Frontal cortex (tissue), 4 donors: ENCODE measurements around the gene SPINT2. TPM values are rescaled to one million over a fixed set of nuclear protein-coding genes. Genes with fewer than 3 reads are reported as not detected.

Experiments used
- DNase-seq, 2 donors: peaks; one replicate each; pipeline ENCODE4 v3.0.0; 2012; ENCODE audit warnings: low spot score in 2 of 2
- FAIRE-seq: peaks from 2 replicates; lab custom pipeline; 2012; peaks lifted over from hg19 to GRCh38; lab: Jason Lieb, UNC
- total RNA-seq: library from RNA; depleted of rRNA; stranded (reverse); fragments of >200 nt; gene quantifications from one replicate; pipeline ENCODE4 v1.2.3, GENCODE V29; 2014
- donor health status: control.
- donor health status: control.
- donor health status: control.

SPINT2 gene
- total RNA-seq, 1 donor from 2014 or later = 104 TPM

DNA sequence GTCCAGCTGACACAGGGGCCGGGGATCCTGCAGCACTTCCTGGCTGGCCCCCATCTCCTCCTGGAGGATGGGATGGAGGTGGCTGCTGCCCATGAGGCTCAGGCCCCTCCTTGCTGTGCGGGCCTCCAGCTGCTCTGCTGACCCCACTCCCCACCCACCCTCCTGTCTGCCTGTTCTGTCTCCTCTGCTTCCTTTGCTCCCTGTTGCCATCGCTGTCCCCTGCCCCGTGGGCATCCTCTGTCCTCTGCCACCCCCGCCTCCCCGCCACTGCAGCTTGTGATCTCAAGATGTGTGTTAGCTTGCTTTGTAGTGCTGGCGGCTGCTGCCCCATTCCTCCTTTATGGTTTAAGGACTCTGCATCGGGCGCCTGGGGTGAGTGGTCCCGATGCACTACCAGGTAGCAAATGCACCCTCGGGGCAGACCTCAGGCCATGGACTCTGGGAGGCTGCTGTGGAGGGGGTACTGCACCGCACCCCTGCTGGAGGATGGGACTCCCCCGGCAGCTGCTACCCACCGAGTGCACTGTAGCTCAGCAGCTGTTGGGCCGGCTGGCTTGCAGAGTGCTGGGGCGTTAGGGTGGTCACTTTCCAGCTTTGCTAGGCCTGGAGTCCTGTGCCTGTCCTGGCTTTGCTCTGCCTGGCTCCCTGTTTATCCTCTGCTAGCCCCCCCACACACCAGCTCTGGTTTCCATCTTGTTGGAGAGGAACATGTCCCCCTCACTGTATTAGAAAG is 23.9 kb downstream of the SPINT2 start:
- no peak for FAIRE-seq
- DNase-seq = no peak

DNA sequence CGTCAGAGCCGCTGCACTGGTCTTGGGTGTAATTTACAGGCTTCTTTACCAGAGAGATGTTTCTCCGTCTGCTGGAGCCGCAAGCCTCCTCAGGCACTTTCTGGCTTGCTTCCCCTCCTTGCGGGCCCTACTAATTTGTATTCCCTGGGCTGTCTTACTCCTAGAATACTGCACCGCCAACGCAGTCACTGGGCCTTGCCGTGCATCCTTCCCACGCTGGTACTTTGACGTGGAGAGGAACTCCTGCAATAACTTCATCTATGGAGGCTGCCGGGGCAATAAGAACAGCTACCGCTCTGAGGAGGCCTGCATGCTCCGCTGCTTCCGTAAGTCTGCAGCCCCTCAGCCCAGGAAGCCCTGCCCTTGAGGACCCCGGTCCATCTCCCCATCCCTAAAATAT is 25.6 kb downstream of the SPINT2 start:
- FAIRE-seq = no peak

DNA sequence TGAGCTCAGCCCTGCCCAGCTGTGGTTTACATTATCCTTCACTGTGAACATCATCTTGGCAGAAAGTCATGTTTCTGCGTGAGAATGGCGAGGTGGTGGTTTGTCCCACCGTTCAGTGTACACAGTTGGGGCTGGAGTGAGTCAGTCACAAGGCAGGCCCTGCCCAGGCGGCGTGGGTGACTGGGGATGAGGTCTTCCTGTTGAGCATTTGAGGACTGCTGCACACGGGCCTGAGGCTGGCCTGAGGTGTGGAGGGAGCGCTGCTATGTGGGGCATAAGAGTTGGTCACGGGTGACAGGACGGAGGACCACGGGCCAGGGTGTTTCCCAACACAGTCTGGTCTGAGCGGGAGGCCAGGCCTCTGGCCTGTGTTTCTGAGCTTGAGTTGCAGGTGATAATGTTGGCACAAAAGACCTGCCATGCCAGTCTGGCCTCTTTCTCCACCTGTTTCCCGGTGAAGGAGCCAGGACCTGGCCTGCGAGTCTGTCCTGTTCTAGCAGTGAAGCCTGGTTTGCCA is 26.3 kb downstream of the SPINT2 start:
- FAIRE-seq = no peak
- no peak for DNase-seq

More for the DNA sequence above, 25.6 kb downstream of the SPINT2 start:
- no peak for DNase-seq

DNA sequence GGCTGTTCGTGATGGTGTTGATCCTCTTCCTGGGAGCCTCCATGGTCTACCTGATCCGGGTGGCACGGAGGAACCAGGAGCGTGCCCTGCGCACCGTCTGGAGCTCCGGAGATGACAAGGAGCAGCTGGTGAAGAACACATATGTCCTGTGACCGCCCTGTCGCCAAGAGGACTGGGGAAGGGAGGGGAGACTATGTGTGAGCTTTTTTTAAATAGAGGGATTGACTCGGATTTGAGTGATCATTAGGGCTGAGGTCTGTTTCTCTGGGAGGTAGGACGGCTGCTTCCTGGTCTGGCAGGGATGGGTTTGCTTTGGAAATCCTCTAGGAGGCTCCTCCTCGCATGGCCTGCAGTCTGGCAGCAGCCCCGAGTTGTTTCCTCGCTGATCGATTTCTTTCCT is 27.5 kb downstream of the SPINT2 start:
- DNase-seq (no peak), FAIRE-seq (no peak)

DNA sequence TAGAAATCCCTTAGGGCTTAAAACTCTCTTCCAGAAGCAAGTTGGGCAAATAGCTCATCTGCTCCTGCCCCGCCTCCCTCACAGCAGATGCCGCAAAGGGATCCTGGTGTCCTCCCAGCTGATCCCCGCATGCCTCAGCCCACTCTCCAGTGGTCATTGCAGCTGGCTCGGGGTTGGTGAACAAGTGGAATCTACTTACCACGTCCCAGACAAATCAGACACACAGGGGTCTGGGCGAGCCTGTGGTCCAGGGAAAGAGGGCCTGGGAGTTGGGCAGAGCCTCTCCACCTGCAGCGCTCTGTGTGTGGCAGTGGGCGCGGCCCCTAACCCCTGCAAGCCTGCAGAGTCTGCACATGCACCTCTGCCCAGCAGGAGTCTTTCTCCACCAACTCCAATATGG is 28.9 kb downstream of the SPINT2 start:
- no peak for FAIRE-seq

DNA sequence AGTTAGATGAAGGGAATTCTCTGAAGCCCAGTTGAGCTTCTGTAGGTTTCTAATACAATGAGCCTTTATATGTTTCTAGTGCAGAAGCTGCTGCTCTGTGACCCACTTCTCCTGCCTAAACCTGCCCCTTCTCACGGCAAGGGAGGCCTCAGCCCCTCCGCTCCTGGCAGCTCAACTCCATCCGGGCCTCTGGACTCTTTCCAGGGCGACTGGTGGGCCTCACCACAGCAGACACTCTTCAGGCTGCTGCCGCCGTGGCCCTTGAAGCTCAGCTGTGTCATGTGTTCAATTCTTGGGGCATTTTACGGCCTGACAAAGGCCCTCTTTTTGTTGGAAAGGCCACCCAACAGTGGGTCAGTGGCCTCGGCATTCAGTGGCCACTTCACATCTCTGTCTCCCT is 29.7 kb downstream of the SPINT2 start:
- DNase-seq = no peak
- no peak for FAIRE-seq

More for the DNA sequence above, 28.9 kb downstream of the SPINT2 start:
- no peak for DNase-seq

DNA sequence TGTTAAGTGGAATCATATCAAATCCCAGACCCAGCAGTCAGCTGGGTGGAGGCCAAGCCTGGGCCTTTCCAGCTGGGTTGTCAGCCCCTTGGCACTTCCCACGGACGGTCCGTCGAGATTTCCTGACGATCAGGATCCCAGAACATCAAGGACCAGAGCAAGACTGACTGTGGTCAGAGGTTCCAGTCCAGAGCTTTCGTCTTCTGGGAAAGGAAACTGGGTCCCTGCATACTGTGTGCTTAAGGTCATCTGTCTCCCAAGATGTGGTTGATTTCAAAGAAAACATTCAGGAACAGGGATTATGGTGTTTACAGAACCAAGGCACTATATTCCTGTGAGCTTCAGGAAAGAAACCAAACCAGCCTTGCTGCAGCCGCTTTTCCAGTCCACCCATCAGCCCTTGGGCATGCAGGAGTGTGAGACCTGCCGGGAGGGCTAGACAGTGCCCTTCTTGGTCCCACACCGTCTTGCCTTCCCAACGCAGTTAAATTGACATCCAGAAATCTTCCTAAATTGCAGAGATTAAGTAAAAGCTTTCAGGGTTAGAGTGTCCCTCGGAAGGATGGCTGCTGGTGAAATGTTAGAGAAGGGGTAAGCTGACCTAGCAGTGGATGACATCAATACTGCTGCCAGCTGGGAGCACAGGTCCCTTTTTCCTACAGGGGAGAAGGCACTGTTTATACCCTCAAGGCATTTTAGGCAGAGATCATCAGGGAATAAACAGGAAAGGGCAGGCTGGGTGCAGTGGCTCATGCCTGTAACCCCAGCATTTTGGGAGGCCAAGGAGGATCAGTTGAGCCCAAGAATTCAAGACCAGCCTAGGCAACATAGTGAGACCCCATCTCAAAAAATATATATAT is 34.7 kb downstream of the SPINT2 start:
- DNase-seq (no peak), FAIRE-seq (no peak)

DNA sequence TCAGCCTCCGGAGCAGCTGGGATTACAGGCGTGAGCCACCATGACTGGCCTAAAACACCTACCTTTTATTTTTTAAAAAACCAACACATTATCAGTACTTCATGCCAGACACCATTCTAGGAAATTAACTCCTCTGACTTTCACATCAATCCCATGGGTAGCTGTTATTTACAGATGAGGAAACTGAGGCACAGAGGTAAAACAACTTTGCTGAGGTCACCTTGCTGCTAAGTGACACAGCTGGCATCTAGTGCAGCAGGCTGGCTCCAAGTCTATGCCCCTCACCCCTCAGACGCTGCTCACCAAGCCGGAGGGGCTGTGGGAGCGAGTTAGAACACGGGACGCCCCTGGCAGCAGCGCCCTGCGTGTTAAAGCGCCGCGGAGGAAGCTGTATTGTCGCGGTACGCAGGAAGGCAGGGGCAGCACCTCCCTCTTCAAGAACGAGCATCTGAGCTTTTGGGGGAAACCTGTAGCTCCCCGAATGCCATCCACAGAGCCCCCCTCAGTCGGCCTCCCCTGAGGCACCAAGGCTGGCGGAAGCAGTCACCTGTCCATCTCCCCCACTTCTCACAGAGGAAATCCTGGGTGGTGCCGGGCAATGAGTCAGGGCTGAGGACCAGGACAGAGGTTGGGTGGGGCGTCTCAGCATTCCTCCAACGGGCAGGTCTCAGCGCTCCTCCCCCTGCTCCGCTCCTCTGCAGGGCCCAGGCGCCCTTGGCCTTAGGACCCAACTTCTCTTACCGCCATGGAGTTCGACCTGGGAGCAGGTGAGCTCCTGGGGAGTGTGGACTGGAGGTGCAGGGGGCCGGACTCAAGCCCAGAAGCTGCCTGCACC is 39.4 kb downstream of the SPINT2 start, which contains the start of gene C19orf33:
Gene C19orf33 (plus strand): TSS at position 735 of the 835 bp plus-strand sequence. CDS start 11 bp downstream, at position 746.
- DNase-seq = no peak

DNA sequence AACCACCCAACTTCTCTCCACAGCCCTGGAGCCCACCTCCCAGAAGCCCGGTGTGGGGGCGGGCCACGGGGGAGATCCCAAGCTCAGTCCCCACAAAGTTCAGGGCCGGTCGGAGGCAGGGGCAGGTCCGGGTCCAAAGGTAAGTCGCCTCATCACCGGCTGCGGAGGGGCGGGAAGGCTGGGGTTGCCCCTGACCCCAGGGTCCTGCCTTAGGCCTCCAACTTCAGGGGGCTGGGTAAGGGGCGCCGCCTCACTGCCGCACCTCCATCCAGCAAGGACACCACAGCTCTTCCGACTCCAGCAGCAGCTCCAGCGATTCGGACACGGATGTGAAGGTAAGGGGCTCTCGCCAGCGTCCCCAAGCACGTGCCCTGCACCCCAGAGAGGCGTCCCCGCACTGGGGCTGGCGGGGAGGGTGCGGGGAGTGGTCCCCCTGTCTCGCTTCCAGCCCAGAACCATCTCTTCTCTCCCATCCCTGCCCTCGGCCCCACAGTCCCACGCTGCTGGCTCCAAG is 40.0 kb downstream of the SPINT2 start:
- FAIRE-seq (no peak), DNase-seq (no peak)

More for the DNA sequence above, 39.4 kb downstream of the SPINT2 start, which contains the start of gene C19orf33:
- no peak for FAIRE-seq

DNA sequence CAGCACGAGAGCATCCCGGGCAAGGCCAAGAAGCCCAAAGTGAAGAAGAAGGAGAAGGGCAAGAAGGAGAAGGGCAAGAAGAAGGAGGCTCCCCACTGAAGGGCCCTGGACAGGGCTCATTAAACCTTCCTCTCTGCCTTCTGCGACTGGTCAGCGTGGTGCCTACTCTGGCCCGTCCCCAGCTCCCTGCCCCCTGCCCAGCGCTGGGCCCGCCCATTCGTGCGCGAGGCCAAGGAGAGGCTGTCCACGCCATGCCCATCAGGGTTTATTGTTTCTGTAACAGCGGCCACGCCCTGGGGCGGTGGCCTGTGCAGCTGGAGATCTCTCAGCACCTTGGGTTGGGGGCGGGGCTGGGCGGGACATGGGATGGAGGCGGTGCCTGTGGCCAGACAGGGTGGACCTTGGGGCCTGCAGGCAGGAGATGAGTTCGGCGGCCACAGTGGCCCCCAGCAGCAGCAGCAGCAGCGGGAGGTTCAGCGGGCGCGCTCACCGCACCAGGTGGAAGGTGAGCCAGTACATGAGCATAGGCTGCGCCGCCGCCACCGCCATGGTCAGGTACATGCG is 40.6 kb downstream of the SPINT2 start:
- DNase-seq (no peak), FAIRE-seq (no peak)

DNA sequence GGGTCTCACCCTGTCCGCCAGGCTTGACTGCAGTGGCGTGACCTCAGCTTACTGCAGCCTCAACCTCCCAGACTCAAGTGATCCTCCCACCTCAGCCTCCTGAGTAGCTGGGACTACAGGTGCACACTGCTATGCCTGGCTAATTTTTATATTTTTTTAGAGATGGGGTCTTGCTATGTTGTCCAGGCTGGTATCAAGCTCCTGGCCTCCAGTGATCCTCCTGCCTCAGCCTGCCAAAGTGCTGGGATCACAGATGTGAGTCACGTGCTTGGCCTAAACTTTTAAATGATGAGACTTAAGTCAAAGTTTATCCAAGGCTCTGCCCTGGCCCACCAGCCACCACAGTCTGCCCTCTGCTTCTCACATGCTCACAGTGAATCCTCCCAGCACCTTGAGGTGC is 41.9 kb downstream of the SPINT2 start:
- DNase-seq = no peak
- no peak for FAIRE-seq

DNA sequence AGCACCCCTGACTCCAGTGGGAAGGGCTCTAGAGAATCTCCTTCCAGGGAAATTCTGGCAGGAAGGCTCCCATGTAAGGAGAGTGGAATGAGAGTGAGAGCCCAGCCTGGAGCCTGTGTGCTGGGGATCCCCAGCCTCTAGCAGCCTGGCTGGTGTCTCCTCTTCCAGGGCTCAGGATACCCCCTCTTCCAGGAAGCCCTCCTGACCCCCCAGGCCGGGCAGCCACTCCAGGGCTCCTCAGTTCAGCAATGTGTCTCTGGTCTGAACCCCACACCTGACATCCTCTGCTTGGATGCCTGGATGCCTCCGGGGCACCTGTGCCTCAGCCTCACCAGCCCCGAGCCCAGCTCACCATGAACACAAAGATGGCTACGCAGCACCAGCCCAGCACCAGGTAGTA is 42.7 kb downstream of the SPINT2 start:
- FAIRE-seq (no peak), DNase-seq (no peak)

DNA sequence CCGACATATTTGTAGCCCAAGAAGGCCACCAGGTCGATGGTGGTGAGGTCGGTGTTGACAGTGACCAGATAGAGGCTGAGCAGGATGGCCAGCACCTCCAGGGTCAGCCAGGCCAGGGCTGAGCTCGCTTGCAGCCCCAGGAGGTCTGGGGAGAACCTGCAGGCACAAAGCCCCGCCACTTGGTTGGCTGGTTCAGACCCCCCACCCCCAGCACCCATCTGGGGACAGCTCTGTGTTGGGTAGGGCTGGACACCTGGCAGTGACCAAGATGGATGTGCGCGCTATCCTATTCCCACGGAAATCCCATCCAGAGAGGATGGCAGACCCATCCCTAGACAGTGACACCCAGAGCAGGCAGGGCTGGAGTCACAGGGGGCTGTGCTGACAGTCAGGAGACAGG is 43.2 kb downstream of the SPINT2 start:
- DNase-seq = no peak
- FAIRE-seq = no peak

DNA sequence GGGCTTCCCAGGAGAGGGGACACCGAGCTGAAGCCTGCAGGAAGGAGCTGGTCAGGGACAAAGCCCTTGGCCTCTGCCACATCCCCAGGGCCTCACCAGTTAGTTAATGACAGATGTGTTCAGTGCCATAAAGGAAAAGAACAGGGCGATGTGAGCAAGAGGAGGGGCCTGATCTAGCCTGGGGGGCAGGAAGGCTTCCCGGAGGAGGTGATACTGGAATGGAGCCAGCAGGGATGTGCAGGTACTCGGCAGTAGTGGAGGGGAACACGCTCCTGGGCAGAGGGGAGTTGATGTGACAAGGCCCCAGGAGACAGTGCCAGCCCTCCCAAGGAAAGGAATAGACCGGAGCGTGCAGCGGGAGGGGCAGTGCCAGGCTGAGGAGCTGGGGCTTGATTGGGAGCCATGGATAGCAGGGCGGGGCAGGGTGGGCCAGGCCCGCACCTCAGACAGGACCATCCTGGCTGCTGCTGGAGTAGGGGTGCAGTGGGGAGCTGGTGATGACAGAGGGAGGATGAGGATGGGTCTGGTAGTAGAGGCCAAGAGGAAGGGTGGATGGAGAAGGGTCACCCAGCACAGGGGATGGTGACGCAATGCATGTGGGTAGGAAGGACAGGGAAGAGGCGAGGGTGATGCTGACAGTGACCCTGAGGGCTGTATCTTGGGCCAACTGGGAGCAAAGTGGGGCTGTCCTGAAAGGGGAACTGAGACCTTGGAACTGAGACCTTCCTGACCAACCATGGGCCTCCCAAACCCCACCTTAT is 43.8 kb downstream of the SPINT2 start:
- no peak for FAIRE-seq
- DNase-seq = no peak

DNA sequence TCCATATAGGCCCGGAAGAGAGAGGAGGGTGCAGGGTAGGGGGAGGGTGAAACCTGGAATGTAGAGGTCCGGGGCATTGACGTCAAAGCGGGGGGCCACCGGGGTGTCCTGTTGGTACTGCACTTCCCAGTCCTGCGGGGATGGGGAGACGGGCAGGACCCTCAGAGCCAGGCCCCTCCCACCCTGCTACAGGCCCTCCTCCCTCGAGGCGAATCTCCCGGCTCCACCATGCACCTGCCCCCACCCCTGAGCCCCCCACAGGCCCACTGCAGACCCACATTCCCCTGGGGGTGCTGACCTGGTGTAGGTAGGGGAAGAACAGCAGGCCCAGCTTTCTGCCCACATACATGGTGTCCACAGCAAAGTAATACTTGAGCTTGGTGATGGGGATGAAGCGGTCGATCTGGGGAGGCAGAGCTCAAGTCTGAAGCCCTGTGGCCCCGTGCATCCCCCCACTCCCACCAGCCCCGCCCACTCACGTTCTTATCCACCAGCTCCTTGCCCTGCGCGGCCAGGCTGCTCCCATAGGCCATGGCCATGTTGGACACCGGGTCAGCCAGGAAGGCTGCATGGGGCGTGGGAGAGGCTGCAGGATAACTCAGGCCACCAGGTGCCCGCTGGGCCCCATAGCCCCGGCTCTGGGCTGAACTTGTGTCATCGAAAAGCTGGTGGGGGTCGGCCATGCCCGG is 44.7 kb downstream of the SPINT2 start:
- no peak for DNase-seq
- no peak for FAIRE-seq

DNA sequence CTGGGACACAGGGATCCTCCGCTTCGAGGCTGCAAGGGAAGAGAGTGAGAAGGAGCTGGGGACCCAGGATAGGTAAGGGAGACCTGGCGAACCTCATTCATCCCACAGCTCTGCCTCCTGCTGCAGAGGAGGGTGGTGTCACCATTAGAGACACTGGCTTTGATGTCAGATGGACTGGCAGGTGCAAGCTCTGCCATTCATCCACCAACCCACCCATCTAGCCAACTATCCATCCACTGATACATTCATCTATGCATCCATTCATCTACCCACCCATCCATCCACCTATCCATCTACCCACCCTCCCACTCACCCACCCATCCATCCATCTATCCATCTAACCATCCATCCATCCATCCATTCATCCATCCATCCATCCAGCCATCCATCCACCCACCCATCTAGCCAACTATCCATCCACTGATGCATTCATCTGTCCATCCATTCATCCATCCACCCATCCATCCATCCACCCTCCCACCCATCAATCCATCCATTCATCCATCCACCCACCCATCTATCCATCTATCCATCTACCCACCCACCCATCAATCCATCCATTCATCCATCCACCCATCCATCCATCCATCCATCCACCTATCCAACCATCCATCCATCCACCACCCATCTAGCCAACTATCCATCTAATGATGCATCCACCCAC is 45.4 kb downstream of the SPINT2 start:
- no peak for DNase-seq
- no peak for FAIRE-seq

DNA sequence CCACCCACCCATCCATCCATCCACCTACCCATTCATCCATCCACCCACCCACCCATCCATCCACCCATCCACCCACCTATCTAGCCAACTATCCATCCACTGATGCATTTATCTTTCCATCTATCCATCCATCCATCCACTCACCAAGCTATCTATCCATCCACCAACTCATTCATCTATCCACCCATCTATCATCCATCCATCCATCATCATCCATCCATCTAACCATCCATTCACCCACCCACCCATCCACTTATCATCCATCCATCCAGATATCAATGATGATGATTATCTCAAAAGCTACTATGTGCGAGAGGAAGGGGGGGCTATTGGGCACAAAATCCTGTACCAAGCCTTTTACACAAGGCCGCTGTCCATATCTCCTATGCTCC is 45.9 kb downstream of the SPINT2 start:
- DNase-seq (no peak), FAIRE-seq (no peak)

DNA sequence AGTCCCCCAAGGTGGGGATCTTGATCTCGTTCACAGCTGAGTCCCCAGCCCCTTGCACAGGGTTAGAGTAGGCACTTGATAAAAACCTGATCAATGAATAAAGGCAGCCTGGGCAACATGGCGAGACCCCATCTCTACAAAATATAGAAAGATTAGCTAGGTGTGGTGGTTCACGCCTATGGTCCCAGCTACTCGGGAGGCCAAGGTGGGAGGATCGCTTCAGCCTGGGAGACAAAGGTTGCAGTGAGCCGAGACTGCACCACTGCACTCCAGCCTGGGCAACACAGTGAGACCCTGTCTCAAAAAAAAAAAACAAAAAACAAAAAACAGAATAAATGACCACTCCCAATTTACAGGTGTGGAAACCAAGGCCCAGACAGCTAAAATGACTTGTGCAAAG is 46.6 kb downstream of the SPINT2 start:
- DNase-seq (no peak), FAIRE-seq (no peak)
